ENCODE data around the gene MEGF10. TPM values are rescaled to one million over a fixed set of nuclear protein-coding genes. Genes with fewer than 3 reads are reported as not detected.

MEGF10 gene
- total and polyA plus RNA-seq, 2 donors (not counting 1 experiment from before 2014, with no cell fraction given): not detected

DNA sequence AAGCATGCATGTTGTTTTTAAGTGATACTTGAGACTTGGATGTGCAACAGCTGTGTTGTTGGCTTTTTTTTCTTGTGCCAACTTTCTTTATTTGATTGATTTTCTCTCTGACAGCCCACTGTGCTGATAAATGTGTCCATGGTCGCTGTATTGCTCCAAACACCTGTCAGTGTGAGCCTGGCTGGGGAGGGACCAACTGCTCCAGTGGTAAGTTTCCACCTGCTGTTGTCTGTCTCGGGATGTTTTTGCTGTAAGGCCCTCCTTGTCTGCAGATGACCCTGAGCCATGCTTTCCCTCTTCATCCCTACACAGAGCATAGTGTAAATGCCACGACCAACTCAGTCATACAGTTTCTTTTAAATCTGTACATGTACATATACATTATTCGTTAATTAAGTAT lies 79.2 kb downstream of the MEGF10 start:
- no peaks in the 10 kb centered on the region for H3K4me1 ChIP-seq (ENCODE audit: control insufficient read depth in 2 of 2, insufficient read depth in 2 of 2, low read length in 2 of 2)
- no peak overlapping the region for H3K4me3 Mint-ChIP-seq
- H3K4me1 Mint-ChIP-seq: no peaks in the 10 kb centered on the region
- ChIA-PET POLR2A (no interaction called here), CTCF (no interaction called here)
- H4K20me1 ChIP-seq (ENCODE audit: control insufficient read depth, insufficient read depth, low read length, poor library complexity, severe bottlenecking): no peaks in the 10 kb centered on the region
- ATAC-seq (ENCODE audit: low read depth) (no peak), DNase-seq (no peak)
- H2AFZ ChIP-seq (ENCODE audit: insufficient read depth, low read depth, low read length, poor library complexity, severe bottlenecking): no peak overlapping the region
- WGBS (ENCODE audit: insufficient coverage): 71% methylated on average over 1 of the region's 4 CpGs
- no peak overlapping the region for H3K9ac ChIP-seq (ENCODE audit: low read length)
- no peak overlapping the region for H3K4me2 ChIP-seq (replicated peaks; ENCODE audit: low read depth, low read length, poor library complexity, severe bottlenecking)
- TF ChIP-seq, protein P1, sequence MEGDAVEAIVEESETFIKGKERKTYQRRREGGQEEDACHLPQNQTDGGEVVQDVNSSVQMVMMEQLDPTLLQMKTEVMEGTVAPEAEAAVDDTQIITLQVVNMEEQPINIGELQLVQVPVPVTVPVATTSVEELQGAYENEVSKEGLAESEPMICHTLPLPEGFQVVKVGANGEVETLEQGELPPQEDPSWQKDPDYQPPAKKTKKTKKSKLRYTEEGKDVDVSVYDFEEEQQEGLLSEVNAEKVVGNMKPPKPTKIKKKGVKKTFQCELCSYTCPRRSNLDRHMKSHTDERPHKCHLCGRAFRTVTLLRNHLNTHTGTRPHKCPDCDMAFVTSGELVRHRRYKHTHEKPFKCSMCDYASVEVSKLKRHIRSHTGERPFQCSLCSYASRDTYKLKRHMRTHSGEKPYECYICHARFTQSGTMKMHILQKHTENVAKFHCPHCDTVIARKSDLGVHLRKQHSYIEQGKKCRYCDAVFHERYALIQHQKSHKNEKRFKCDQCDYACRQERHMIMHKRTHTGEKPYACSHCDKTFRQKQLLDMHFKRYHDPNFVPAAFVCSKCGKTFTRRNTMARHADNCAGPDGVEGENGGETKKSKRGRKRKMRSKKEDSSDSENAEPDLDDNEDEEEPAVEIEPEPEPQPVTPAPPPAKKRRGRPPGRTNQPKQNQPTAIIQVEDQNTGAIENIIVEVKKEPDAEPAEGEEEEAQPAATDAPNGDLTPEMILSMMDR (IDR thresholded peaks at IDR 0.05): no peak
- TF ChIP-seq EZH2 (IDR thresholded peaks at IDR 0.05; ENCODE audit: borderline replicate concordance, insufficient read depth, low read depth, low read length, poor library complexity, severe bottlenecking): no peak
- no peak overlapping the region for H3K27ac Mint-ChIP-seq
- no peaks in the 10 kb centered on the region for H3K36me3 ChIP-seq (replicated peaks in 1 of 2; ENCODE audit: control extremely low read depth in 1 of 2, control insufficient read depth in 1 of 2, extremely low read depth in 1 of 2, insufficient read depth in 2 of 2, low read length in 1 of 2)
- H3K79me2 ChIP-seq (ENCODE audit: control insufficient read depth, insufficient read depth, low read length): no peaks in the 10 kb centered on the region
- peaks cover 16% of the 10 kb centered on the region for H3K27me3 Mint-ChIP-seq
- intact Hi-C loops (cut with micrococcal nuclease): no loop called here
- no peak overlapping the region for H3K4me3 ChIP-seq (ENCODE audit: control extremely low read depth in 1 of 5, extremely low read depth in 1 of 5, insufficient read depth in 1 of 5, low read depth in 2 of 5, low read length in 4 of 5)
- peaks cover 0 to 10% (median 0%) of the 10 kb centered on the region in 4 experiments for H3K27me3 ChIP-seq (replicated peaks in 1 of 4; ENCODE audit: control extremely low read depth in 1 of 4, control insufficient read depth in 3 of 4, insufficient read depth in 4 of 4, low read length in 3 of 4)
- H3K9me3 Mint-ChIP-seq (ENCODE audit: insufficient read depth): no peaks in the 10 kb centered on the region
- H3K27ac ChIP-seq (ENCODE audit: low read length in 2 of 2): no peak overlapping the region
- H3K9me3 ChIP-seq (ENCODE audit: control extremely low read depth in 1 of 3, control insufficient read depth in 2 of 3, insufficient read depth in 1 of 3, low read length in 2 of 3): peaks cover 0 to 5% (median 3%) of the 10 kb centered on the region in 3 donors

DNA sequence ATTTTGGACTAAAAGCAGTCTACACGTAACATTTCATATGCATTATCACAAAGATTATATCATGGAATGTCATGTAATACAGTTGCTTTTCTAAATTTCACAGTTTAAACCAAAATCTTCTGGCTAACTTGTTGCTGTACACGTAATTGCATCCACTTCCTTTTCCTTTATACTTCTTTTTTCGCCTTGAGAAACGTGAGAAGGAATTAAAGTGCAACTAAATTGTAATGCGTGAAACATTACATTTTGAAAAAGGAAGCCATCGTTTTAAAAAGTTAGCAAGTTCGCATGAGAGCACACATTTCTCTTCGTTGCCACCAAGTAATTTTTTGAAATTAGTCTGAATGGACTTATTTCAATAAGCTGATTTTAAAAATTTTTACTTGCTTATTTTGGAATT lies 80.0 kb downstream of the MEGF10 start:
- ChIA-PET POLR2A (no interaction called here), CTCF (interaction anchor here (1.0 kb wide), 1 partner anchor 57 kb away, joined by 4 read pairs; no protein-coding TSS in a partner anchor)
- H4K20me1 ChIP-seq (ENCODE audit: control insufficient read depth, insufficient read depth, low read length, poor library complexity, severe bottlenecking): no peaks in the 10 kb centered on the region
- Mint-ChIP-seq H3K4me1 (no peaks in the 10 kb centered on the region), H3K4me3 (no peak overlapping the region), H3K9me3 (ENCODE audit: insufficient read depth) (no peaks in the 10 kb centered on the region), H3K27ac (no peak overlapping the region), H3K27me3 (peaks cover 15% of the 10 kb centered on the region)
- no peak overlapping the region for H2AFZ ChIP-seq (ENCODE audit: insufficient read depth, low read depth, low read length, poor library complexity, severe bottlenecking)
- intact Hi-C loops (cut with micrococcal nuclease): no loop called here
- H3K79me2 ChIP-seq (ENCODE audit: control insufficient read depth, insufficient read depth, low read length): no peaks in the 10 kb centered on the region
- DNase-seq (no peak), ATAC-seq (ENCODE audit: low read depth) (no peak)
- WGBS (ENCODE audit: insufficient coverage): no CpG with 5 or more reads among the region's 8 CpGs
- peaks cover 0 to 6% (median 0%) of the 10 kb centered on the region in 4 experiments for H3K27me3 ChIP-seq (replicated peaks in 1 of 4; ENCODE audit: control extremely low read depth in 1 of 4, control insufficient read depth in 3 of 4, insufficient read depth in 4 of 4, low read length in 3 of 4)
- no peak overlapping the region for H3K4me2 ChIP-seq (replicated peaks; ENCODE audit: low read depth, low read length, poor library complexity, severe bottlenecking)
- peaks cover 0 to 5% (median 3%) of the 10 kb centered on the region in 3 donors for H3K9me3 ChIP-seq (ENCODE audit: control extremely low read depth in 1 of 3, control insufficient read depth in 2 of 3, insufficient read depth in 1 of 3, low read length in 2 of 3)
- no peak overlapping the region for H3K27ac ChIP-seq (ENCODE audit: low read length in 2 of 2)
- no peaks in the 10 kb centered on the region for H3K4me1 ChIP-seq (ENCODE audit: control insufficient read depth in 2 of 2, insufficient read depth in 2 of 2, low read length in 2 of 2)
- no peak overlapping the region for H3K9ac ChIP-seq (ENCODE audit: low read length)
- H3K36me3 ChIP-seq (replicated peaks in 1 of 2; ENCODE audit: control extremely low read depth in 1 of 2, control insufficient read depth in 1 of 2, extremely low read depth in 1 of 2, insufficient read depth in 2 of 2, low read length in 1 of 2): no peaks in the 10 kb centered on the region
- TF ChIP-seq, protein P1 (IDR thresholded peaks at IDR 0.05): no peak
- no peak for TF ChIP-seq EZH2 (IDR thresholded peaks at IDR 0.05; ENCODE audit: borderline replicate concordance, insufficient read depth, low read depth, low read length, poor library complexity, severe bottlenecking)
- no peak overlapping the region for H3K4me3 ChIP-seq (ENCODE audit: control extremely low read depth in 1 of 5, extremely low read depth in 1 of 5, insufficient read depth in 1 of 5, low read depth in 2 of 5, low read length in 4 of 5)
